ENCODE data around the gene ZFC3H1.
"Not testable (repeated sequence)": the region's sequence is repeated elsewhere in the genome, so short reads cannot be mapped to it uniquely, and the experiment has no call there.

DNA sequence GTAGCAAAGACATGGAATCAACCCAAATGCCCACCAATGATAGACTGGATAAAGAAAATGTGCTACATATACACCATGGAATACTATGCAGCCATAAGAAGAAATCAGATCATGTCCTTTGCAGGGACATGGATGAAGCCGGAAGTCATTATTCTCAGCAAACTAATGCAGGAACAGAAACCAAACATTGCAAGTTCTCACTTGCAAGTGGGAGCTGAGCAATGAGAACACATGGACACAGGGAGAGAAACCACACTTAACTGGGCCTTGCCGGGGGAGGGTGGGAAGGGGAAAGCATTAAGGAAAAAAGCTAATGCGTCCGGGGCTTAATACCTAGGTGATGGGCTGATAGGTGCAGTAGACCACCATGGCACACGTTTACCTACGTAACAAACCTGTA, 93.8 kb downstream of the ZFC3H1 start:
- not testable (repeated sequence) for TF ChIP-seq POLR2A (IDR thresholded peaks at IDR 0.05; ENCODE audit: extremely low read depth, insufficient read length)
- TF ChIP-seq, protein P1, sequence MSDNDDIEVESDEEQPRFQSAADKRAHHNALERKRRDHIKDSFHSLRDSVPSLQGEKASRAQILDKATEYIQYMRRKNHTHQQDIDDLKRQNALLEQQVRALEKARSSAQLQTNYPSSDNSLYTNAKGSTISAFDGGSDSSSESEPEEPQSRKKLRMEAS (IDR thresholded peaks at IDR 0.05; ENCODE audit: low read depth, low read length) = not testable (repeated sequence)
